Effector CD8-positive, alpha-beta T cell (primary cell): Measurements from ENCODE around the gene NRN1L.

Source experiments
- DNase-seq: peaks from one replicate; lab custom pipeline; 2025; lab: John Stamatoyannopoulos, UW

Gene NRN1L

GRCh38 chr16:67935402-67936123 is 50.9 kb downstream of the NRN1L start:
- DNase-seq, result peak; percentile 85
